Activated CD8-positive, alpha-beta T cell treated with anti-CD3 and anti-CD28 coated beads, Interleukin-2, amount 10 ng/mL, durations not matched to agents 7 days and 5 days (primary cell): ENCODE results near the gene OTUD5. TPM values are rescaled to one million over a fixed set of nuclear protein-coding genes. Genes with fewer than 3 reads are reported as not detected.

Experiments
- ATAC-seq: fragments of 150-1000 bp; cut with Tn5 transposase; one replicate; pipeline ENCODE4 v1.10.0; 2021; ENCODE audit warnings: moderate library complexity
- CTCF ChIA-PET: fragments of 350-600 bp; sonication (Branson Sonifier 250); formaldehyde crosslinking; loops from one replicate; lab custom pipeline; 2021; ENCODE audit warnings: antibody characterized with exemption; lab: Charles Lee
- POLR2A ChIA-PET: fragments of 350-600 bp; sonication (Branson Sonifier 250); formaldehyde crosslinking; loops from one replicate; lab custom pipeline; 2021; ENCODE audit warnings: antibody characterized with exemption; lab: Charles Lee
- DNase-seq: peaks from one replicate; pipeline ENCODE4 v3.0.0-alpha.2; 2020
- H3K27ac Mint-ChIP-seq: one replicate; pipeline ENCODE4 v1.8.0; 2021; ENCODE audit warnings: mild to moderate bottlenecking, mixed read lengths
- H3K27me3 Mint-ChIP-seq: one replicate; pipeline ENCODE4 v1.8.0; 2021; ENCODE audit warnings: low read depth, mixed read lengths
- H3K36me3 Mint-ChIP-seq: one replicate; pipeline ENCODE4 v1.8.0; 2021; ENCODE audit warnings: low read depth, mixed read lengths
- H3K4me1 Mint-ChIP-seq: one replicate; pipeline ENCODE4 v1.8.0; 2021; ENCODE audit warnings: low read depth, mixed read lengths
- H3K4me3 Mint-ChIP-seq: one replicate; pipeline ENCODE4 v1.8.0; 2021; ENCODE audit warnings: mild to moderate bottlenecking, mixed read lengths
- H3K9me3 Mint-ChIP-seq: one replicate; pipeline ENCODE4 v1.8.0; 2022; ENCODE audit warnings: mixed read lengths; ENCODE audit not compliant: insufficient read depth
- total RNA-seq, 2 experiments: library from RNA; stranded (reverse); gene quantifications; one replicate each; pipeline ENCODE4 v1.2.3, GENCODE V29; 2021

Gene OTUD5
- total RNA-seq, 2 experiments from 2014 or later = 40.0 to 41.7 TPM

DNA sequence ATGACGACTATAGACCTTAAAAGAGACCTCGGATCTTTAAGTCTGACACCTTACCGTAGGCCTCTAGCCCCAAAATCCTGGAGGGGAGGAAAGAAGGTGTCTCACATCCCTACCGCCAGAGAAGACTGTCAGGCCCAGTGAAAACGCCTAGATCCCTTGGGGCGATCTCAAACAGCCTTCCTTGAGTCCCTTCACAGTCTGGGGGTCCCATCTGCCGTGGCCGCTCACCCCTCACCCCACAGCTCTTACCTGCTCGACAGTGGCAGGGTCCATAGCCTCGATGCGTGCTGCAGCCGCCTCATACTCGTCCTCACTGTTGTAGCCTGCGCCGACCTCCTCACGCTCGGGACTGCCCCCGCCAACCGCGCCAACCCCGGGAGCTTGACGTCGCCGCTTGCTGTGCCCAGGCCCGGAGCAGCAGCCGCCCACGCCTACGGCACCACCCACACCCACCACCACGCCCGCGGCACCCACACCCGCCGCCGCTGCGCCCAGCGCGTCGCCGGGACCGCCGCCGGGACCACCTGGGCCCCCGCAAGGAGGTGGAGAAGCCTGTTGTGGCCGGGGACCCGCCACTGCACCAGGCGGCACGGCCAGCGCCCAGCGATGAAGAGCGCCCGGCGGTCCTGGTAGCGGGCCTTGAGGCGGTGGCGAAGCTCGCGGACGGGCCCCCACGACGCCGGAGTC is 536 bp downstream of the OTUD5 start:
- CTCF ChIA-PET = interaction anchor here (1.2 to 2.6 kb wide), 3 partner anchors 11 to 85 kb away, joined by 3 to 7 read pairs (median 6); no protein-coding TSS in a partner anchor
- Mint-ChIP-seq H3K4me3 (peak overlapping the region; percentile 79), H3K36me3 (peaks cover 17% of the 10 kb centered on the region), H3K27me3 (no peaks in the 10 kb centered on the region), H3K4me1 (peaks cover 46% of the 10 kb centered on the region), H3K27ac (peak overlapping the region; percentile 81), H3K9me3 (no peaks in the 10 kb centered on the region)
- POLR2A ChIA-PET = interaction anchor here (0.7 to 3.2 kb wide), 7 partner anchors 12 to 156 kb away, joined by 3 to 21 read pairs (median 6); partner anchors contain the start of genes PQBP1, SLC35A2 and TIMM17B
- DNase-seq (peak; percentile 42), ATAC-seq (peak; percentile 11)

- CTCF ChIA-PET = interaction anchor here (1.3 to 1.9 kb wide), 2 partner anchors 8 to 33 kb away, joined by 3 to 6 read pairs; no protein-coding TSS in a partner anchor
- no peak for ATAC-seq
- Mint-ChIP-seq H3K4me1 (peaks cover 47% of the 10 kb centered on the region), H3K9me3 (no peaks in the 10 kb centered on the region), H3K27me3 (no peaks in the 10 kb centered on the region), H3K4me3 (no peak overlapping the region), H3K36me3 (peaks cover 12% of the 10 kb centered on the region), H3K27ac (no peak overlapping the region)
- POLR2A ChIA-PET = interaction anchor here (0.9 to 1.3 kb wide), 2 partner anchors 10 to 37 kb away, joined by 3 to 5 read pairs; partner anchors contain the start of gene SLC35A2
- no peak for DNase-seq
Measured at GRCh38 chrX:48948589-48948988, 8.8 kb downstream of the OTUD5 start.

DNA sequence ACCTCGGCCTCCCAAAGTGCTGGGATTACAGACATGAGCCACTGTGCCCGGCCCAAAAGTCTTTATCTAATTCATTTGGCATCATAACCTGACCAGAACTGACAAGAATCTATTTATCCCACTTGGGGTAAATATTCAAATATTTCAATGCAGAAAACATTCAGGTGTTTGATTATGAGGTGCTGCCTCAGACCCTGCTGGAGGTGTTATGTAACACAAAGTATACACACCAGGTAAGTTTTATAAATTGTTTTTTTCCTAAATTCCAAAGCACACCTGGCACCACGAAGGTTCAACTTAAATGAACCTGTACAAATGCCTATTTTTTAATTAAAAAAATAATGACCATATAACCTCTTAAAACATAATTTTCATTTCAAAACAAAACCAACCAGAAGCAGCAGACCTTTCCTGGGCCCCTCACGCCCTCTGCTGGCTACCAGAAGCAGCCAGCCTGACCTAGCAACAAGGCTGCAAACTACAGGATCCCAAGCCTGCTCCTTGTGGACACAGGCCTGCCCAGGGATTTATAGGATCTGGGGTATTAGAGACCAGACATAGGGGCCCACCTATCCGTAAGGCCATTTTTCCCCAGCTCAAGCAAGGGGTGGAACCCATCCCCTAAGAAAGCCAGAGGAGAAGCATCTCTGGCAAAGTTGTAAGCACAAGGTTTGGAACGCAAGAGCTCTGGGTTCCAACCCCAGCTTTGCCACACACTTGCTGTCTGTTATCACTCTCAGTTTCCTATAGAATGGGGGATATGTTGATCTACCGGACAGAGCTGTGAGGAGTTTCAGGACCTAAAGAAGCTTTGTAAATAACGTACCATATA is 11.7 kb downstream of the OTUD5 start:
- POLR2A ChIA-PET = interaction anchor here (0.7 to 1.5 kb wide), 2 partner anchors 34 to 55 kb away, joined by 3 to 4 read pairs; partner anchors contain the start of gene SLC35A2
- no peak overlapping the region for H3K4me3 Mint-ChIP-seq
- peak; percentile 58 for ATAC-seq

DNA sequence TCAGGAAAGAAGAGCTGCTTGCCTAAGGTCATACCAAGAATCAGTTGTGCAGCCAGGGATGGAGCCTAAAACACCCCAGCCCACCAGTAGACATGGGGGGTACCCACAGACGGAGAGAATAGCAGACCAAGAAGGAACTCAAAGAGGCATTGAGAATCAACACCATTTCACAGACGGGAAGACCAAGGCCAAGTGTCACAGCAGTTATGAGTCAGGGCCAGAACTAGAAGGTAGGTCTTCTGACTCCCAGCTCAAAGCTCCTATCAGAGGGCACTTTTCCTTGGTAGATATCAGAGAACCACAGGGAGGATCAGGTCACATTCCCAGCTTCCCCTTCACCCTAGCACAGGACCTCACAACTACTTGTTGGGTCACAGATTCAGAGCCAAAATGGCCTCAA is 14.5 kb downstream of the OTUD5 start:
- Mint-ChIP-seq H3K36me3 (peaks cover 28% of the 10 kb centered on the region), H3K27me3 (no peaks in the 10 kb centered on the region), H3K27ac (peak overlapping the region; percentile 80), H3K4me3 (no peak overlapping the region), H3K9me3 (no peaks in the 10 kb centered on the region), H3K4me1 (peaks cover 76% of the 10 kb centered on the region)
- POLR2A ChIA-PET = interaction anchor here (1.0 to 7.2 kb wide), 6 partner anchors 10 to 45 kb away, joined by 3 to 93 read pairs (median 7); partner anchors contain the start of genes OTUD5, PQBP1, SLC35A2 and TIMM17B
- DNase-seq = no peak
- CTCF ChIA-PET = interaction anchor here (1.0 to 1.9 kb wide), 4 partner anchors 9 to 31 kb away, joined by 3 to 6 read pairs (median 4); partner anchors contain the start of gene SLC35A2
- ATAC-seq = no peak

More for the DNA sequence above, 11.7 kb downstream of the OTUD5 start:
- peak overlapping the region; percentile 55 for H3K27ac Mint-ChIP-seq
- no peaks in the 10 kb centered on the region for H3K9me3 Mint-ChIP-seq
- no peaks in the 10 kb centered on the region for H3K27me3 Mint-ChIP-seq
- peaks cover 21% of the 10 kb centered on the region for H3K36me3 Mint-ChIP-seq
- CTCF ChIA-PET = interaction anchor here (0.6 to 1.8 kb wide), 13 partner anchors 8 to 297 kb away, joined by 3 to 11 read pairs (median 5); partner anchors contain the start of genes HDAC6, PQBP1, SLC35A2 and TIMM17B
- DNase-seq = peak; percentile 61
- H3K4me1 Mint-ChIP-seq = peaks cover 56% of the 10 kb centered on the region

DNA sequence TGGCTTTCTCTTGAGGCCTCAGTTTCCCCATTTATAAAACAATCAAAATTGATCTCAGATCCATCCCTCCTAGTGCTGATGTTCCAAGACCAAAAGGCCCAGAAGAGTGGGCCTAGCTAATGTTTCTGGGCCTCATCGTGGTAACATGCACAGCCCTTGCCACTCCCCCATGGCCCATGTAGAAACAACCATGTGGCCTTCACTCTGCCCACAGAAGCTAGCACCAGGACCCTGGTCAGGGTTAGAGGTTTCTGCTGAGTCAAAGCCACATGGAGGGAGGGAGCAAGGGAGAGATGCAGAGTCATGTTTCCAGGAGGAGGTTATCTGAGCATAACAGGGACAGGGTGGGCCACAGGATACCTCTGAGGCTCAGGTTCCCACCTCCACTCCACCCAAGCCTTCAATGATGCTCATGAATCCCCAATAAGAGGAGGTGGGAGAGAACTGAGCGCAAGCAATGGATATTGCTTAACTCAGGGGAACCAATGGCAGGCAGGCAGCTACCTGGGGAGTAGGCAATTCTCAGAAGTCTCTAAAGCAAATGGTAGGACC is 16.9 kb downstream of the OTUD5 start:
- POLR2A ChIA-PET = interaction anchor here (0.6 to 7.2 kb wide), 12 partner anchors 13 to 244 kb away, joined by 3 to 126 read pairs (median 4); partner anchors contain the start of genes HDAC6, OTUD5, PIM2 and PQBP1
- DNase-seq = peak; percentile 29
- H3K4me1 Mint-ChIP-seq = peaks cover 85% of the 10 kb centered on the region
- H3K4me3 Mint-ChIP-seq = no peak overlapping the region
- peak overlapping the region; percentile 88 for H3K27ac Mint-ChIP-seq
- CTCF ChIA-PET = interaction anchor here (0.6 to 2.0 kb wide), 10 partner anchors 9 to 256 kb away, joined by 3 to 7 read pairs (median 3); partner anchors contain the start of genes PQBP1, SLC35A2 and TIMM17B
- no peaks in the 10 kb centered on the region for H3K27me3 Mint-ChIP-seq
- no peak for ATAC-seq
- H3K9me3 Mint-ChIP-seq = no peaks in the 10 kb centered on the region
- peaks cover 43% of the 10 kb centered on the region for H3K36me3 Mint-ChIP-seq

DNA sequence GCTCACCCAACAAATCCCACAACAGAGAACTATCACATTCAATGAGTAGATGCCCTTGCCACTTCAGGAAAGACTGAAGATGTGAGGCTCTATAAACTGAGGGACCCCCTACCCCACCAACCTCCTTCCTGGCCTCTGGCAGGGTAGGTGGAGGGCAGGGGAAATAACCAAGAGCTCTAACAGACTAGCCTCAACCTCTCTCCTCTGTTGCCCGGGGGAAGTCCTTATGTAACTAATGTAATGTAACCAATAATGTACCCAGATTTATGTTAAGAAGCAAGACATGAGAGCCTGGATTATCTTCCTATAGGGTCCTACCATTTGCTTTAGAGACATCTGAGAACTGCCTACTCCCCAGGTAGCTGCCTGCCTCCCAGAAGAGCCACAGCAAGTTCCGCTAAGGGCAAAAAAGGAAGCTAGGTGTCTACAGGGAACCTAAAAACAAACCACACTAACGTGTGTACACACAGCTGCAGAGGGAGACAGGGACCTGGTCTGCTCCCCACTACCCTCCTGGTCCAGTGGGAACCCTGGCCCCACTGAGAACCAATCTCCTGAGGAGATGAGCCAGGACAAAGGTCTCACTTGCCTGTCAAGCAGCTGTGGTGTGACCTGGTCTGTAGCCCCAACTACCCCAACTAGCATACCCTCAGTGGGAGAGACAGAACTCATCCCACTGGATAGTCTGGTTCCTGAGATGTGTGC is 17.7 kb downstream of the OTUD5 start:
- H3K36me3 Mint-ChIP-seq = peaks cover 51% of the 10 kb centered on the region
- DNase-seq = peak; percentile 39
- ChIA-PET CTCF (interaction anchor here (0.6 to 1.4 kb wide), 8 partner anchors 13 to 255 kb away, joined by 3 to 4 read pairs (median 3); partner anchors contain the start of genes PQBP1 and TIMM17B), POLR2A (interaction anchor here (0.8 to 7.2 kb wide), 12 partner anchors 14 to 333 kb away, joined by 3 to 126 read pairs (median 4); partner anchors contain the start of genes OTUD5, PIM2, PQBP1 and SLC35A2)
- H3K9me3 Mint-ChIP-seq = no peaks in the 10 kb centered on the region
- peaks cover 90% of the 10 kb centered on the region for H3K4me1 Mint-ChIP-seq
- H3K4me3 Mint-ChIP-seq = peak overlapping the region; percentile 75
- H3K27me3 Mint-ChIP-seq = no peaks in the 10 kb centered on the region
- peak overlapping the region; percentile 88 for H3K27ac Mint-ChIP-seq
- ATAC-seq = peak; percentile 29

DNA sequence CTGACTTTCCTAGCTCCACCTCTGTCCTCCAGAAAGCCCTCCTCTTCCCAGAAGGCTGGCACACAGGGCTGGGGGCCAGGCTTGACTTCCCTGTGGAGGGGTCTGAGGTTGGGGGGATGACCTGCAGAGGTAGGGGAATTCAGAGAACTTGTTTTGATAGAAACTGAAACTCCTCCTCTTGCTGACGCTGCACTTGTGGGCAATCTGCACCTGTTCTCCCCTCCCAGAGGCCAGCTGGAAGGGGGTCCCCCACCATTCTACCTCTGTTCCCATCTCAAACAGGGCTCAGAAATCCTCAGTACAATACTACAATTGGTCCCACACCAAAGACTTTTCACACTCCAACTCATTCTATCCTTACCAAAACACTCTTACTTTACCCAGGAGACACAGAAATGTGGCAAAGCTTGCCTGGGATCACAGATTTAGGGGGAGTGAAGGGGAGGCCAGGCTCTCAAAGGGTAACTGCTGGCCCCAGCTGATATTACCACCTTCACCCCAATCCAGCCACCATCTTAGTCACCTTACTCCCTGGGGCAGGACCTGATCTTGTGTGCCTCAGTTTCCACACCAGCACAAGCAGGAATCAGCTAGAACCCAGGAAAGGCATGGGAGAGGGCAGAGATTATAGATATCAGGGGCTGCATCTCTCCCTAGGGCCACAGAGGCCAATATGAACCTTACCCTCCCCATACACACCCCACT is 18.5 kb downstream of the OTUD5 start:
- H3K4me1 Mint-ChIP-seq = peaks cover 92% of the 10 kb centered on the region
- DNase-seq (peak; percentile 71), ATAC-seq (peak; percentile 20)
- no peaks in the 10 kb centered on the region for H3K9me3 Mint-ChIP-seq
- CTCF ChIA-PET = interaction anchor here (0.7 to 3.0 kb wide), 7 partner anchors 8 to 255 kb away, joined by 3 to 23 read pairs (median 4); partner anchors contain the start of gene SLC35A2
- H3K4me3 Mint-ChIP-seq = peak overlapping the region; percentile 75
- peaks cover 57% of the 10 kb centered on the region for H3K36me3 Mint-ChIP-seq
- peak overlapping the region; percentile 88 for H3K27ac Mint-ChIP-seq
- no peaks in the 10 kb centered on the region for H3K27me3 Mint-ChIP-seq
- POLR2A ChIA-PET = interaction anchor here (0.8 to 7.2 kb wide), 7 partner anchors 19 to 334 kb away, joined by 3 to 126 read pairs (median 4); partner anchors contain the start of genes OTUD5, PIM2, PQBP1 and SLC35A2

DNA sequence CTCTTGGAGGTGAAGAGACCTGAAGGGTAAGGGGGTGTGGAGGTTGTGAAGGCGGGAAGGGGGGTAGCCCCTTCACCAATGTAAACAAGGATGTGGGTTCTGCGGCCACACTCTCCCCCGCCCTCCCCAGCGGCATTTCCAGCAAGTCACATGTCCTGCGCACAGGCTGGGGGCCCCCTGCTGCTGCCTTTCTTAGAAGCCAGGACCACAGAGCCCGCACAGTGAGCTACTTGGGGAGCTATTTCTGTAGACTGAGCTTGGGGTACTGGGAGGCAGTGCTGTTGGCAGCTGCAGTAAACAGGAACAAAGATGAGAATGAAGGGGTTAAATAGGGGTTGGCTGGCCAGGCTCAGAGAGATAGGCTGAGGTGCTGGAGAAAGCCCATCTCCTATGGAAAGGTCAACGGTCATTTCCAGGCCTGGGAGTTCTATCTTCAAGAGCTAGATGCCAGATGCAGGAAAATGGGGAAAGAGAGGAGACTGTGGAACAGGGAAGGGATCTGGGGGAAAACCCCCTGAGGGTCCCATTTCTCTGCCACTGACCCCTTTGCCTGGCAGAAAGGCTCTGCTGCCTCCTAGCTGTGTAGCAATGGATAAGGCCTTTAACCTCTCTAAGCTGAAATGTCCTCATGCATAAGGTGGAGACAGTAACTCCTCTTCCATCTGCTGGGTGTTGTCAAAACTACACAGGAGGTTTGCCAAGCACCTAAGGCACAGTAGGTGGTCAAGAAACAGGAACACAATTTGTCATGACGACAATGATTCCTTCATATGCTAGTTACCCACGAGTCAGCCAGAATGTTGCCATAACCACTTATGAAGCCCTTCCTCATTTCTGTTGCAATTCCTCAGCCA is 20.1 kb downstream of the OTUD5 start:
- H3K4me1 Mint-ChIP-seq = peaks cover 81% of the 10 kb centered on the region
- no peaks in the 10 kb centered on the region for H3K9me3 Mint-ChIP-seq
- ChIA-PET POLR2A (interaction anchor here (0.6 to 7.2 kb wide), 10 partner anchors 10 to 260 kb away, joined by 3 to 126 read pairs (median 6); partner anchors contain the start of genes GRIPAP1, PIM2, PQBP1 and SLC35A2), CTCF (interaction anchor here (0.9 to 3.0 kb wide), 10 partner anchors 9 to 289 kb away, joined by 3 to 23 read pairs (median 4); partner anchors contain the start of genes HDAC6 and SLC35A2)
- ATAC-seq = peak; percentile 78
- H3K36me3 Mint-ChIP-seq = peaks cover 56% of the 10 kb centered on the region
- DNase-seq = peak; percentile 93
- peak overlapping the region; percentile 75 for H3K4me3 Mint-ChIP-seq
- H3K27ac Mint-ChIP-seq = peak overlapping the region; percentile 88
- no peaks in the 10 kb centered on the region for H3K27me3 Mint-ChIP-seq
